ENCODE results near the gene C17orf114.

C17orf114 gene

GRCh38 chr17:4839221-4839620 lies 37.1 kb upstream of the C17orf114 start:
- no TSS peak for BruUV-seq (replicated peaks)
- no peak overlapping the region for H2AFZ ChIP-seq (ENCODE audit: low read length)
- H3K27me3 ChIP-seq (ENCODE audit: control insufficient read depth in 1 of 2, insufficient read depth in 2 of 2, low read length in 2 of 2) = no peaks in the 10 kb centered on the region
- POLR2A ChIA-PET = no interaction called here
- FAIRE-seq (no peak), ATAC-seq (no peak), DNase-seq (ENCODE audit: low spot score) (no peak)
- whole genome bisulfite sequencing (ENCODE audit: low lambda C conversion rate) = 95% methylated on average over 8 of the region's 8 CpGs
- H3K27ac ChIP-seq (ENCODE audit: extremely low read length, insufficient read depth, low read length) = no peak overlapping the region
- H3K79me2 ChIP-seq (ENCODE audit: insufficient read depth, low read length) = peaks cover 89% of the 10 kb centered on the region
- peaks cover 34% of the 10 kb centered on the region for H4K20me1 ChIP-seq (ENCODE audit: insufficient read depth, low read length)
- in situ Hi-C loops (cut with HindIII; ENCODE audit: extremely low pct_ligation_motif_present, low pct_unique_long_range_greater_than_20kb) = no loop called here
- H3K9me3 ChIP-seq (ENCODE audit: low read length) = no peaks in the 10 kb centered on the region
- CTCF ChIA-PET (ENCODE audit: low intra/inter-chr PET ratio, low total read pairs) = no interaction called here
- no peak overlapping the region for H3K9ac ChIP-seq (ENCODE audit: insufficient read depth, low read depth, low read length)
- H3K4me3 ChIP-seq (replicated peaks in 1 of 3; ENCODE audit: insufficient read depth in 1 of 3, low read depth in 2 of 3, low read length in 3 of 3) = no peak overlapping the region
- H3K4me2 ChIP-seq (ENCODE audit: low read depth, low read length) = no peak overlapping the region
- intact Hi-C loops (cut with micrococcal nuclease; ENCODE audit: unreplicated experiment) = loop anchor here (10.0 kb wide), 1 partner anchor 46 kb away; no protein-coding TSS in a partner anchor
- peaks cover 64% of the 10 kb centered on the region for H3K4me1 ChIP-seq (ENCODE audit: insufficient read depth, low read length)
- H3K36me3 ChIP-seq (replicated peaks in 1 of 2; ENCODE audit: control insufficient read depth in 1 of 2, insufficient read depth in 2 of 2, low read length in 2 of 2) = peaks cover 5 to 19% of the 10 kb centered on the region in 2 experiments; a peak in 4 of 5 replicates
- TF ChIP-seq ZNF431 (CRISPR knock-in tag; IDR thresholded peaks at IDR 0.05; ENCODE audit: borderline replicate concordance, low read depth) = no peak
- TF ChIP-seq ZNF335 (CRISPR knock-in tag; IDR thresholded peaks at IDR 0.05) = no peak
- TF ChIP-seq HINFP (CRISPR knock-in tag; IDR thresholded peaks at IDR 0.05; ENCODE audit: low read depth) = no peak
- no peak for TF ChIP-seq TERF1 (CRISPR knock-in tag; IDR thresholded peaks at IDR 0.05)
- no peak for TF ChIP-seq PATZ1 (CRISPR knock-in tag; IDR thresholded peaks at IDR 0.05)
- TF ChIP-seq ERF (CRISPR knock-in tag; IDR thresholded peaks at IDR 0.05) = no peak
- TF ChIP-seq ZBTB49 (CRISPR knock-in tag; IDR thresholded peaks at IDR 0.05; ENCODE audit: borderline replicate concordance) = no peak
- TF ChIP-seq KDM4B (CRISPR knock-in tag; IDR thresholded peaks at IDR 0.05) = no peak
- TF ChIP-seq CBX1 (IDR thresholded peaks at IDR 0.05; ENCODE audit: low read depth) = no peak
